BLaER1 treated with 17β-estradiol and CSF1 and Interleukin-3, amounts not matched to agents 10 nM and 100 nM (cell line): ENCODE measurements around the gene SP3.

Source experiments
- H3K27ac ChIP-seq, 11 experiments: shearing (Covaris generic); formaldehyde crosslinking; 2 replicates each; pipeline ENCODE4 v1.8.1; 2022
- H3K27me3 ChIP-seq, 11 experiments: shearing (Covaris generic); formaldehyde crosslinking; 2 replicates each; pipeline ENCODE4 v1.8.1; 2022
- H3K36me3 ChIP-seq, 11 experiments: shearing (Covaris generic); formaldehyde crosslinking; 2 replicates each; pipeline ENCODE4 v1.8.1; 2022
- H3K4me1 ChIP-seq, 10 experiments: shearing (Covaris generic); formaldehyde crosslinking; 2 replicates each; pipeline ENCODE4 v1.8.1; 2022
- H3K4me2 ChIP-seq, 11 experiments: shearing (Covaris generic); formaldehyde crosslinking; 2 replicates each; pipeline ENCODE4 v1.8.1; 2022
- H3K4me3 ChIP-seq, 10 experiments: shearing (Covaris generic); formaldehyde crosslinking; 2 replicates each; pipeline ENCODE4 v1.8.1; 2022
- H3K9ac ChIP-seq, 11 experiments: shearing (Covaris generic); formaldehyde crosslinking; 2 replicates each; pipeline ENCODE4 v1.8.1; 2022
- H3K9me3 ChIP-seq, 11 experiments: shearing (Covaris generic); formaldehyde crosslinking; replicated peaks in 1 of 11; 2 replicates each; pipeline ENCODE4 v1.8.1; 2022
- H4K20me1 ChIP-seq, 11 experiments: shearing (Covaris generic); formaldehyde crosslinking; 2 replicates each; pipeline ENCODE4 v1.8.1; 2022
- Cebpa-rat ChIP-seq, 11 experiments: shearing (Covaris generic); IDR thresholded peaks; 2 replicates each; pipeline ENCODE4 v1.8.1; 2022

SP3 gene

DNA sequence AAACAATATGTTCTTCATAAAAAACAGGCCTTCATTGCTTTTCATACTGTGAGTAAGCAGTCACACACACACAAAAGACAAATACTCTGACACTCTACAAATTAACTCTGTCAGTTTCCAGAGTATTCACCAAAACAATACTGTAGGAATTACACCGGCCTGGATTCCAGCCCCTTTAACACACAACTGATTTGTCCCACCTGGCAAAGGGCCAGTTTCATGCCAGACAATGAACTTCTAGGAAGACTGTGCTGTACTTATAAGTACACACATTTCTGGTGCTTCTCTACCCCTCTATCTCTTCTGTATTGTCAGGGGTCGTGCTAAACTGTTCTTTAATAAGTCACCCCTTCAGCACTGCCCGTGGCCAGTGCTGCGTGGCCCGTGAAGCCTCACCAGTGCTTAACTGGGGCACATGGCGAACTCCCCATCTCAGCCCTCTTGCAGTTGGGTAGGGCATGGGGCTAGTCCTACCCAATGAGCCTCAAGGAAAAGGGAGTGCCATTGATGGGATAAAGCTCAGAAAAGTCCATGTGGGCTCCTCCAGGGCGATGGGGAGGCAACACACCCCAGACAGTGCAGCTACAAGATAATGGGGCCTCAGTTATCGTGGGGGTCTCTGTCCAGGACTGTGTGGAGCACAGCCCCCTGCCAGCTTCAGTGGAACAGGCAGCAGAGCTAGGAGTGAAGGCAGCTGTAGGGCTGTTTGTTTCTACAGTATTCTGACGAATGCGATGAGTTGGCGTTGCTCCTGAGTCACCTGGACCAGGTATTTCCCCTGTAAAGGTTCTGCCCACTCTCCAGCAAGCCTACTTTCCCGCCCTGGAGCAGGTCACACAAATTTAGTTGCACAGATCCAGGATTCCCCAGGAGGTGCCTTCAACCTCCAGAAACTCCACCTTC lies 99.0 kb downstream of the SP3 start:
- TF ChIP-seq Cebpa-rat (IDR thresholded peaks at IDR 0.05), result no peak
- Histone ChIP-seq H4K20me1 (no peaks in the 10 kb centered on the region), H3K4me2 (peak overlapping the region in 9 of 11 experiments; percentile 4 to 75 (median 67); a peak in 11 of 22 replicates), H3K9me3 (peaks cover 0 to 4% (median 0%) of the 10 kb centered on the region in 11 experiments; a peak in 1 of 22 replicates), H3K9ac (no peak overlapping the region), H3K27me3 (no peaks in the 10 kb centered on the region), H3K36me3 (no peaks in the 10 kb centered on the region; a peak in 1 of 22 replicates), H3K27ac (peak overlapping the region in 5 of 11 experiments; percentile 11 to 35 (median 26); a peak in 3 of 22 replicates), H3K4me1 (peaks cover 15 to 62% (median 29%) of the 10 kb centered on the region in 10 experiments), H3K4me3 (no peak overlapping the region)

DNA sequence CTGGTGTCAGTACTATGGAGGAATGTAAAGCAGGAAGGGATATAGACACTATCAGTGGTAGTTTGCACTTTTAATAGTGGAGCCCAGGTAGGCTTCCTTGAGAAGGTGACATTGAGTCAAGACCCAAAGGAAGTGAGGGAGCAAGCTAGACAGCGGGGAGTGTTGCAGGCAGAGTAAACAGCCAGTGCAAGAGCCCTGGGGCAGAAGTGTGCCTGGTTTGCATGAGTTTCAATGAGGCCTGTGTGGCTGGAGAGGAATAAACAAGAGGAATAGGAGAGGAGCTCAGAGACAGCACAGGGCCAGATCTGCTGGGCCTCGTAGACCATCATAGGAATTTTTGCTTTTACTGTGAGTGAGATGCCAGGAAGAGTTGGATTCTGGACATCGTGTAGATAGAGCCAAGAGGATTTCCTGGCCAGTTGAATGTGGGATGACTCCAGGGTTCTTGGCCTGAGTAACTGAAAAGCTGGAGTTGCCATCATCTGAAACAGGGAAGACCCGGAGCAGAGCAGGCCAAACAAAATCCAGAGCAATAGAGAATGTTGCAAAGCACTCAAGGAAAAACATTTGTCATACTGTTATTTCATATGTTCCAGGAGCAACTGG lies 102.5 kb downstream of the SP3 start:
- peaks cover 22 to 68% (median 42%) of the 10 kb centered on the region in 10 experiments for H3K4me1 ChIP-seq
- no peaks in the 10 kb centered on the region; a peak in 1 of 22 replicates for H3K36me3 ChIP-seq
- H4K20me1 ChIP-seq, result no peaks in the 10 kb centered on the region
- H3K4me3 ChIP-seq, result no peak overlapping the region
- H3K4me2 ChIP-seq, result no peak overlapping the region
- H3K9ac ChIP-seq, result no peak overlapping the region
- H3K27ac ChIP-seq, result no peak overlapping the region
- no peak for TF ChIP-seq Cebpa-rat (IDR thresholded peaks at IDR 0.05)
- no peaks in the 10 kb centered on the region for H3K9me3 ChIP-seq
- no peaks in the 10 kb centered on the region for H3K27me3 ChIP-seq

GRCh38 chr2:173860566-173860965 lies 104.6 kb downstream of the SP3 start:
- Histone ChIP-seq H3K27ac (peak overlapping the region in 5 of 11 experiments; percentile 21 to 60 (median 40); a peak in 7 of 22 replicates), H3K27me3 (no peaks in the 10 kb centered on the region), H3K4me1 (peaks cover 27 to 66% (median 41%) of the 10 kb centered on the region in 10 experiments), H3K36me3 (no peaks in the 10 kb centered on the region; a peak in 1 of 22 replicates), H4K20me1 (no peaks in the 10 kb centered on the region), H3K9ac (0 out of 22 replicates have a peak overlapping the region, but pooled peaks of 2 of the 11 experiments have one; percentile 6 to 16), H3K4me2 (peak overlapping the region; percentile 21 to 76 (median 48); a peak in 19 of 22 replicates), H3K9me3 (peaks cover 0 to 5% (median 0%) of the 10 kb centered on the region in 11 experiments; a peak in 1 of 22 replicates), H3K4me3 (no peak overlapping the region)
- TF ChIP-seq Cebpa-rat (IDR thresholded peaks at IDR 0.05), result no peak

DNA sequence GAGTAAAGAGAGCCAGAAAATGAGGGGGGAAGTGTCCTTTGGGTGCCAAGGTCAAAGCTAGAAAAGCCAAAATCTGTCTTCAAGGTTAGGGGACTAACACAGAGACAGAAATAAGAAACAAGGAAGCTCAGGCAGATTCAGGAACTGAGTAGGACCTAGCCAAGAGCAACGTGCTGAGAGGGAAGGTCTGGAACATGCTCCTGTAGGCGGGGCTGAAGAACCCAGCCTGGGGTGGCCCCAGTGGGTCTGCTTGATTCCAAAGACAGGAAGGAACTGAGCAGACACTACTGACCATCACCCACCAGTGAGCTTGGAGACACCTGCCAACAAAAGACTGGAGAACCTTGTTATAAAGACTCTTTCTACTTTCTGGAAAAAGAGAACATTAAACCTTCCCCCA lies 105.1 kb downstream of the SP3 start:
- peak overlapping the region; percentile 21 to 76 (median 48); a peak in 19 of 22 replicates for H3K4me2 ChIP-seq
- H4K20me1 ChIP-seq, result no peaks in the 10 kb centered on the region
- H3K4me3 ChIP-seq, result no peak overlapping the region

DNA sequence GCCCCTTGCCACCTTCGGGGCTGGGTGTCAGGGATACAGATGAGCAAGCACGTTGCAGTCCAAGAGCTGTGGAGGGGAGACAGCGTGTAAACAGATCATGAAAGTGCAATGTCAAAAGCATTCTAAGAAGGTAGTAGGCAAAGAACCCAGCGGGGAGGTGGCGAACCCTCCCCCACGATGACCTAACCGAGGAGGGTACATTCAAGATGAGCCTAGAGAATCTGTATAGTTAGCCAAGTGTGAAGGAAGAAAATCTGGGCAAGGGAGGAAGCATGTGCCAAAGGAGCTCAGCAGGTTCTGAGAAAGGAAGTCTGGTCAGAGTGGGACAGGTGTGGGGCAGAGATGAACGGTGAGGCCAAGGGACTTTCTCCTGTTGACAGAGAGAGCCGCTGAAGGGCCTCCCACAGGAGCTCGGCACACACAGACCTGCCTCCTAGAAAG lies 106.9 kb downstream of the SP3 start:
- Histone ChIP-seq H3K27ac (peak overlapping the region in 6 of 11 experiments; percentile 3 to 37 (median 18); a peak in 8 of 22 replicates), H3K9ac (0 out of 22 replicates have a peak overlapping the region, but pooled peaks of 2 of the 11 experiments have one; percentile 1 to 21), H4K20me1 (no peaks in the 10 kb centered on the region), H3K4me3 (no peak overlapping the region), H3K27me3 (no peaks in the 10 kb centered on the region), H3K36me3 (no peaks in the 10 kb centered on the region; a peak in 1 of 22 replicates), H3K9me3 (peaks cover 0 to 5% (median 0%) of the 10 kb centered on the region in 11 experiments; a peak in 1 of 22 replicates), H3K4me1 (peaks cover 40 to 75% (median 54%) of the 10 kb centered on the region in 10 experiments), H3K4me2 (peak overlapping the region in 10 of 11 experiments; percentile 21 to 60 (median 54); a peak in 19 of 22 replicates)
- no peak for TF ChIP-seq Cebpa-rat (IDR thresholded peaks at IDR 0.05)

More for the DNA sequence above, 105.1 kb downstream of the SP3 start:
- no peaks in the 10 kb centered on the region for H3K27me3 ChIP-seq
- 0 out of 22 replicates have a peak overlapping the region, but pooled peaks of 1 of the 11 experiments have one; percentile 6 for H3K9ac ChIP-seq
- H3K36me3 ChIP-seq, result no peaks in the 10 kb centered on the region; a peak in 1 of 22 replicates
- H3K4me1 ChIP-seq, result peaks cover 32 to 71% (median 45%) of the 10 kb centered on the region in 10 experiments
- peak overlapping the region in 7 of 11 experiments; percentile 8 to 60 (median 37); a peak in 9 of 22 replicates for H3K27ac ChIP-seq
- no peak for TF ChIP-seq Cebpa-rat (IDR thresholded peaks at IDR 0.05)
- peaks cover 0 to 5% (median 0%) of the 10 kb centered on the region in 11 experiments; a peak in 1 of 22 replicates for H3K9me3 ChIP-seq
